Naive thymus-derived CD8-positive, alpha-beta T cell (primary cell): ENCODE results near the gene CNTD1. TPM values are rescaled to one million over a fixed set of nuclear protein-coding genes. Genes with fewer than 3 reads are reported as not detected.

ENCODE experiments used
- ATAC-seq, 2 donors: fragments of 150-1000 bp; cut with Tn5 transposase in 1 of 2; sonication (Bioruptor Pico), chemical (Tn5 transposase) in 1 of 2; 1 replicate in 1 of 2; 2 replicates in 1 of 2; pipeline ENCODE4 v1.10.0; 2021; ENCODE audit warnings: mild to moderate bottlenecking in 2 of 2, moderate library complexity in 2 of 2
- POLR2A ChIA-PET: fragments of 350-600 bp; sonication (Branson Sonifier 250); formaldehyde crosslinking; loops from one replicate; lab custom pipeline; 2021; ENCODE audit warnings: antibody characterized with exemption; lab: Charles Lee
- DNase-seq, 10 donors: peaks; one replicate each; pipeline versions ENCODE4 v3.0.0 to v3.0.0-alpha.2; 2020 to 2022
- H3K27ac Mint-ChIP-seq, 10 donors: one replicate each; pipeline ENCODE4 v1.8.0; 2020 to 2022; ENCODE audit warnings: mild to moderate bottlenecking in 10 of 10, mixed read lengths in 10 of 10, moderate library complexity in 4 of 10, inconsistent platforms in 1 of 10
- H3K27me3 Mint-ChIP-seq, 5 donors: one replicate each; pipeline ENCODE4 v1.8.0; 2021 to 2022; ENCODE audit warnings: mixed read lengths in 5 of 5
- H3K36me3 Mint-ChIP-seq, 3 donors: one replicate each; pipeline ENCODE4 v1.8.0; 2020 to 2022; ENCODE audit warnings: mixed read lengths in 3 of 3, mild to moderate bottlenecking in 2 of 3, inconsistent platforms in 1 of 3
- H3K4me1 Mint-ChIP-seq, 4 donors: one replicate each; pipeline ENCODE4 v1.8.0; 2021 to 2022; ENCODE audit warnings: mixed read lengths in 4 of 4
- H3K4me3 Mint-ChIP-seq, 10 donors: one replicate each; pipeline ENCODE4 v1.8.0; 2020 to 2022; ENCODE audit warnings: mild to moderate bottlenecking in 10 of 10, mixed read lengths in 10 of 10, moderate library complexity in 6 of 10, inconsistent platforms in 1 of 10
- H3K9me3 Mint-ChIP-seq, 9 donors: one replicate each; pipeline ENCODE4 v1.8.0; 2020 to 2022; ENCODE audit warnings: mixed read lengths in 9 of 9, mild to moderate bottlenecking in 3 of 9, inconsistent platforms in 1 of 9, moderate library complexity in 1 of 9
- polyA plus RNA-seq, 3 donors: library from polyadenylated mRNA; unstranded; fragments of 300-500 nt; fragmentation: Illumina TruSeq; gene quantifications; one replicate each; pipeline ENCODE4 v1.2.3, GENCODE V29; 2021
- total RNA-seq, 8 experiments: library from RNA in 2 of 8; stranded (reverse) in 2 of 8; gene quantifications; one replicate each; pipeline ENCODE4 v1.2.3 and lab custom pipeline; 2021 to 2026

The CNTD1 gene
- total and polyA plus RNA-seq, 5 experiments from 2014 or later: 0.12 to 0.52 (median 0.24) TPM; not detected in 2

GRCh38 chr17:42818379-42818778 lies 19.7 kb downstream of the CNTD1 start:
- POLR2A ChIA-PET: no interaction called here
- H3K27me3 Mint-ChIP-seq: no peaks in the 10 kb centered on the region
- H3K9me3 Mint-ChIP-seq: no peaks in the 10 kb centered on the region
- H3K4me1 Mint-ChIP-seq: peaks cover 2 to 35% (median 25%) of the 10 kb centered on the region in 4 donors
- DNase-seq: no peak
- peak overlapping the region in 2 of 10 donors; percentile 16 to 22 for H3K27ac Mint-ChIP-seq
- peaks cover 14 to 84% (median 31%) of the 10 kb centered on the region in 3 donors for H3K36me3 Mint-ChIP-seq
- no peak for ATAC-seq
- H3K4me3 Mint-ChIP-seq: peak overlapping the region in 1 of 10 donors; percentile 45

- peak overlapping the region in 4 of 10 donors; percentile 27 to 72 (median 34) for H3K27ac Mint-ChIP-seq
- H3K4me1 Mint-ChIP-seq: peaks cover 4 to 47% (median 37%) of the 10 kb centered on the region in 4 donors
- peak in 9 of 10 donors; percentile 35 to 52 (median 48) for DNase-seq
- H3K27me3 Mint-ChIP-seq: no peaks in the 10 kb centered on the region
- peak in 1 of 2 donors; percentile 18 for ATAC-seq
- H3K9me3 Mint-ChIP-seq: no peaks in the 10 kb centered on the region
- peaks cover 6 to 67% (median 21%) of the 10 kb centered on the region in 3 donors for H3K36me3 Mint-ChIP-seq
- POLR2A ChIA-PET: interaction anchor here (0.6 to 1.1 kb wide), 2 partner anchors 15 to 570 kb away, joined by 3 to 4 read pairs; no protein-coding TSS in a partner anchor
- peak overlapping the region in 1 of 10 donors; percentile 45 for H3K4me3 Mint-ChIP-seq
Observed at GRCh38 chr17:42819939-42820535, 21.4 kb downstream of the CNTD1 start.

DNA sequence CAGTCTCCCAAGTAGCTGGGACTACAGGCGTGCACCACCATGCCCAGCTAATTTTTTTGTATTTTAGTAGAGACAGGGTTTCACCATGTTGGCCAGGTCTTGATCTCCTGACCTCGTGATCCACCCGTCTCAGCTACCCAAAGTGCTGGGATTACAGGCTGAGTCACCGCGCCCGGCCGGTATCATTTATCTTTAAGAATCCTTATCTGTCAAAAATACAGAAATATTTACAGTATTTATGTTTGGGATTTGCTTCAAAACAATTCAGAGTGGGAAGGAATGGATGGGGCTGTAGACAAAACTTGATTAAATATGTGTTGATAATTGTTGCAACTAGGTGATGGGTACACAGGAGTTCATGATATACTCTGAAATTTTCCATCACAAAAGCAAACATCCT lies 22.5 kb downstream of the CNTD1 start:
- DNase-seq (no peak), ATAC-seq (no peak)
- Mint-ChIP-seq H3K27me3 (no peaks in the 10 kb centered on the region), H3K27ac (peak overlapping the region in 4 of 10 donors; percentile 17 to 80 (median 46)), H3K36me3 (peaks cover 0 to 56% (median 14%) of the 10 kb centered on the region in 3 donors), H3K4me1 (peaks cover 4 to 47% (median 38%) of the 10 kb centered on the region in 4 donors), H3K4me3 (peak overlapping the region in 7 of 10 donors; percentile 11 to 72 (median 43)), H3K9me3 (no peaks in the 10 kb centered on the region)
- POLR2A ChIA-PET: interaction anchor here (1.1 kb wide), 1 partner anchor 14 kb away, joined by 3 read pairs; no protein-coding TSS in a partner anchor

DNA sequence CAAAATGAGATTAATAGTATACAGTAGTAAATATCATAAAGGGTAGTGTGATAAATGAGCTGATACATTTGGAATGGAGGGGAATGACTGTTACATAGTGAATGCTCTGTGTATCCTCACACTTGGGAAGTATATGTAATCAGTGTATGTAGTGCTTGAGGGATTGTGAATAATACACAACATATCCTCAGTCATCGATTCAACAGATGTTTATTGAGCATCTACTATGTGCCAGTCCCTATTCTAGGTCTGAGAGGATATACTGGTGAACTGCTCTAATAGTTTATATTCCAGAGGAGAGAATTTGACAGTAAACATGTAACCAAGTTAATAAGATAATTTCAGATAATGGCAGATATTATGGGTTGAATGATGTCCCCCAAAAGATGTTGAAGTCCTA lies 28.8 kb downstream of the CNTD1 start:
- H3K27me3 Mint-ChIP-seq: no peaks in the 10 kb centered on the region
- H3K4me3 Mint-ChIP-seq: no peak overlapping the region
- POLR2A ChIA-PET: no interaction called here
- H3K4me1 Mint-ChIP-seq: peaks cover 13 to 27% (median 23%) of the 10 kb centered on the region in 4 donors
- H3K36me3 Mint-ChIP-seq: no peaks in the 10 kb centered on the region
- H3K27ac Mint-ChIP-seq: no peak overlapping the region
- no peak for ATAC-seq
- no peaks in the 10 kb centered on the region for H3K9me3 Mint-ChIP-seq
- DNase-seq: no peak

DNA sequence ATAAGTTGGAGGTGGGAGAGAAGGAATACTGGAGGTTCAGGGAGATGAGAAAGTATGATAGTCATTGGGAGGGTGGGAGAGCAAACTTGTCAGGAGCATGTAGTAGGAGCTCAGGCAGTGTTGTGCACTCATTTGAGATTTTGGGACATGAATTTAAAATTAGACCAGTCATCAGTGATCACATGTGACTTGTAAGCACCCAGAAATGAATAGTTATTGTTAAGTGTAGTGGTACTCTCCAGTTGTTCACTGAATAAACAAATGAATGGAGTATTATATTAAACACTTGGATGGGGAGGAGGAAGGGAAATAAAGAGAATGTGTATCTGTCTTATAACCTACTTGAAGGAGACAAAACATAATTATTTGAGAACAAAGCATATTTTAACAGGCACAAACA lies 32.3 kb downstream of the CNTD1 start:
- Mint-ChIP-seq H3K4me1 (peaks cover 19 to 29% (median 28%) of the 10 kb centered on the region in 4 donors), H3K9me3 (no peaks in the 10 kb centered on the region), H3K27me3 (no peaks in the 10 kb centered on the region), H3K36me3 (peaks cover 0 to 8% (median 0%) of the 10 kb centered on the region in 3 donors), H3K4me3 (peak overlapping the region in 3 of 10 donors; percentile 37 to 61 (median 48)), H3K27ac (peak overlapping the region in 3 of 10 donors; percentile 8 to 52 (median 38))
- POLR2A ChIA-PET: interaction anchor here (0.6 kb wide), 1 partner anchor 480 kb away, joined by 3 read pairs; no protein-coding TSS in a partner anchor
- DNase-seq (no peak), ATAC-seq (no peak)

- H3K27me3 Mint-ChIP-seq: no peaks in the 10 kb centered on the region
- H3K27ac Mint-ChIP-seq: peak overlapping the region; percentile 94 to 100 (median 100)
- peaks cover 19 to 29% (median 28%) of the 10 kb centered on the region in 4 donors for H3K4me1 Mint-ChIP-seq
- H3K9me3 Mint-ChIP-seq: no peaks in the 10 kb centered on the region
- H3K4me3 Mint-ChIP-seq: peak overlapping the region; percentile 92 to 98 (median 96)
- ATAC-seq (peak in 1 of 2 donors; percentile 26), DNase-seq (no peak)
- H3K36me3 Mint-ChIP-seq: peaks cover 0 to 20% (median 0%) of the 10 kb centered on the region in 3 donors
- POLR2A ChIA-PET: interaction anchor here (0.5 to 3.5 kb wide), 7 partner anchors 8 to 563 kb away, joined by 3 to 53 read pairs (median 6); partner anchors contain the start of genes BECN1, NBR1, RPL27 and VPS25
Observed at GRCh38 chr17:42832213-42832933, 33.7 kb downstream of the CNTD1 start.

- Mint-ChIP-seq H3K27ac (peak within 1 kb of the TSS; percentile 94 to 100 (median 100)), H3K4me1 (peaks cover 19 to 31% (median 29%) of the 10 kb centered on the region in 4 donors), H3K36me3 (peaks cover 0 to 27% (median 4%) of the 10 kb centered on the region in 3 donors), H3K9me3 (no peaks in the 10 kb centered on the region), H3K4me3 (peak within 1 kb of the TSS; percentile 92 to 98 (median 96)), H3K27me3 (no peaks in the 10 kb centered on the region)
- DNase-seq (peak; percentile 80 to 95 (median 88)), ATAC-seq (peak; percentile 92 to 96)
- POLR2A ChIA-PET: interaction anchor here (0.5 to 3.5 kb wide), 11 partner anchors 9 to 563 kb away, joined by 3 to 53 read pairs (median 5); partner anchors contain the start of genes BECN1, NBR1, PSMC3IP and RPL27
Observed at GRCh38 chr17:42832934-42833766, 34.5 kb downstream of the CNTD1 start, which contains the start of gene PSME3. Gene PSME3 (plus strand): TSS chr17:42833397. CDS start chr17:42833632, 235 bp downstream.

DNA sequence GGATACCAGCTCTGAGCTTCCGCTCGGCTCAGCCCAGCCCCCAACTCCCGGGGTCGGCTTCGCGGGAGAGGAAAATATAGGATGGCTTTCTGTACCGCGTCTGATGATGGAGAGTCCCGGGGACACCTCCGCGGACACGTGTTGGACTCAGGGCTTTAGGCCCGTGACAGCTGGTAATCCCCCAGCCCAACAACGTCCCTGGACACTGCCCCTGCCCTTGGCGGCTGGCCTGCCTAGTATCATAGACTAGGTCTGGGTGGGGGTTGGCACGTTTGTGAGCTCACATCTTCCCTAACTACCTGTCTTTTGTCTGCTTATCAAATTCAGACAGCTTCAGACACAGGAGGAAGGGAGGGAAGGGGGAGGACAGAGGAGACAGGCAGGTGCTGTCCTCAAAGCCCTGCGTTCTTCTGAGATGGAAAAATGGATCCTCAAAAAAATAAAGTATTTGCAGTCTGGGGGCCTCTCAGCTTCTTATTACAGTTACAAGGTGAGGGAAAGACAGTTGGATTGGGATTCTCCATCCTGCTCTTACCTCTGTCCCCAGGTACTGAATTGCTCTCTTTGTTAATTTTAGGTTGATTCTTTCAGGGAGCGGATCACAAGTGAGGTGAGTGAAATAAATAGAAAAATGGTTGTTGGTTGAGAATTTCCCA lies 35.2 kb downstream of the CNTD1 start:
- peaks cover 19 to 31% (median 29%) of the 10 kb centered on the region in 4 donors for H3K4me1 Mint-ChIP-seq
- ATAC-seq: no peak

GRCh38 chr17:42835732-42836131 lies 37.1 kb downstream of the CNTD1 start:
- DNase-seq (no peak), ATAC-seq (no peak)
- Mint-ChIP-seq H3K36me3 (peaks cover 0 to 53% (median 15%) of the 10 kb centered on the region in 3 donors), H3K9me3 (no peaks in the 10 kb centered on the region), H3K4me1 (peaks cover 14 to 31% (median 29%) of the 10 kb centered on the region in 4 donors), H3K4me3 (no peak overlapping the region), H3K27ac (no peak overlapping the region), H3K27me3 (no peaks in the 10 kb centered on the region)
- POLR2A ChIA-PET: interaction anchor here (0.5 to 1.4 kb wide), 4 partner anchors 11 to 99 kb away, joined by 3 to 4 read pairs (median 4); partner anchors contain the start of gene BECN1

More for the DNA sequence above, 35.2 kb downstream of the CNTD1 start:
- POLR2A ChIA-PET: interaction anchor here (0.6 to 3.5 kb wide), 9 partner anchors 10 to 527 kb away, joined by 3 to 53 read pairs (median 6); partner anchors contain the start of genes BECN1, NBR1, PSMC3IP and RPL27
- Mint-ChIP-seq H3K9me3 (no peaks in the 10 kb centered on the region), H3K27me3 (no peaks in the 10 kb centered on the region), H3K27ac (peak overlapping the region; percentile 53 to 100 (median 100)), H3K36me3 (peaks cover 0 to 34% (median 7%) of the 10 kb centered on the region in 3 donors), H3K4me3 (peak overlapping the region; percentile 92 to 98 (median 96))
- DNase-seq: peak in 2 of 10 donors; percentile 7 to 9

DNA sequence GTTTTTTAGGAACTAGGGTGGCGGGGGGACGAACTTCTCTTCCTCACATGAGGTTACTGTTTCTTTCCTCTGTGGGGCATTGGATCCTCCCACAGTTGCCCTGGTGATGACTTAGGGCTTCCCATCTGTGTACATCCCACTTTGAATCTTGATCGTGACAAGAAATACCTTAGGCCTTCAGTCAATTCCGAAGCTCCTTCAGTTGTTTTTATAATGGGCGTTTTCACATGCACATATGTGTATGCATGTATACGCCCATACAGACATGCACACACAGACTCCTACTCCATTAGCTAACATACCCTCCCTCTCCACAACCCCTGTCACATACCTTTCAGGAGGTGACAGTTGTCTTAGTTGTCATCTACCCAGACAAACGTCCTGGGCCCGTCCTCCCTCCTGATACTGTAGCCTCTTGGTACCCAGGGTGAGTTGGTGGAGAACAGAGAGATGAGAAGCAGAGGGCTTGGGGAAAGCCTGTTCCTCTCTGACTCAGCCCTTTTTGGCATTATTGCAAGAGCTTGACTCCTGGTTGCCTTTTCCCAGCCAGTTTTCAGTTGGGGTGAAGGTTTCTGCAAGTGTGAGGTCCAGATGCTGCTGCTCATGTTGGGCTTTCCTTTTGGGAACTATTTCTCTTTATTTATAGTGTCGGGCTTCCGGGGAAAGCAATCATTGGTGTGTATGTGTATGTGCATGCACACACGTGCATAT lies 43.5 kb downstream of the CNTD1 start:
- H3K4me1 Mint-ChIP-seq: peaks cover 0 to 6% (median 5%) of the 10 kb centered on the region in 4 donors
- no peak for DNase-seq
- H3K27me3 Mint-ChIP-seq: no peaks in the 10 kb centered on the region
- H3K27ac Mint-ChIP-seq: peak overlapping the region in 2 of 10 donors; percentile 53 to 77
- H3K9me3 Mint-ChIP-seq: no peaks in the 10 kb centered on the region
- peaks cover 0 to 86% (median 23%) of the 10 kb centered on the region in 3 donors for H3K36me3 Mint-ChIP-seq
- H3K4me3 Mint-ChIP-seq: no peak overlapping the region
- POLR2A ChIA-PET: interaction anchor here (0.6 kb wide), 2 partner anchors 17 to 628 kb away, joined by 3 read pairs; no protein-coding TSS in a partner anchor
- no peak for ATAC-seq
